Neuron (in vitro differentiated cells): ENCODE measurements around the gene MUS81.
A peak's percentile ranks its signal among the peaks of the same experiment; 100 is the strongest.

Source experiments
- H2AFZ ChIP-seq: one replicate; pipeline ENCODE4 v1.6.1; 2013; ENCODE audit warnings: low read depth, mild to moderate bottlenecking, inconsistent platforms, low read length, moderate library complexity
- H3K27me3 ChIP-seq: one replicate; pipeline ENCODE4 v1.6.1; 2013; ENCODE audit warnings: low read length; ENCODE audit not compliant: insufficient read depth
- H3K36me3 ChIP-seq: one replicate; pipeline ENCODE4 v1.6.1; 2013; ENCODE audit warnings: low read length; ENCODE audit not compliant: insufficient read depth
- H3K4me1 ChIP-seq: one replicate; pipeline ENCODE4 v1.6.1; 2013; ENCODE audit warnings: low read length; ENCODE audit not compliant: insufficient read depth
- H3K4me3 ChIP-seq: 2 replicates; pipeline ENCODE4 v1.5.1; 2013; ENCODE audit warnings: mild to moderate bottlenecking, low read length, moderate library complexity
- H3K9me3 ChIP-seq: one replicate; pipeline ENCODE4 v1.6.1; 2013; ENCODE audit warnings: low read length

Gene MUS81

GRCh38 chr11:65883058-65883761 lies 23.0 kb downstream of the MUS81 start:
- peaks cover 11% of the 10 kb centered on the region for H3K4me1 ChIP-seq
- no peaks in the 10 kb centered on the region for H3K9me3 ChIP-seq
- peaks cover 41% of the 10 kb centered on the region for H3K36me3 ChIP-seq
- H3K4me3 ChIP-seq: no peak overlapping the region
- H3K27me3 ChIP-seq: no peaks in the 10 kb centered on the region
- no peak overlapping the region for H2AFZ ChIP-seq

DNA sequence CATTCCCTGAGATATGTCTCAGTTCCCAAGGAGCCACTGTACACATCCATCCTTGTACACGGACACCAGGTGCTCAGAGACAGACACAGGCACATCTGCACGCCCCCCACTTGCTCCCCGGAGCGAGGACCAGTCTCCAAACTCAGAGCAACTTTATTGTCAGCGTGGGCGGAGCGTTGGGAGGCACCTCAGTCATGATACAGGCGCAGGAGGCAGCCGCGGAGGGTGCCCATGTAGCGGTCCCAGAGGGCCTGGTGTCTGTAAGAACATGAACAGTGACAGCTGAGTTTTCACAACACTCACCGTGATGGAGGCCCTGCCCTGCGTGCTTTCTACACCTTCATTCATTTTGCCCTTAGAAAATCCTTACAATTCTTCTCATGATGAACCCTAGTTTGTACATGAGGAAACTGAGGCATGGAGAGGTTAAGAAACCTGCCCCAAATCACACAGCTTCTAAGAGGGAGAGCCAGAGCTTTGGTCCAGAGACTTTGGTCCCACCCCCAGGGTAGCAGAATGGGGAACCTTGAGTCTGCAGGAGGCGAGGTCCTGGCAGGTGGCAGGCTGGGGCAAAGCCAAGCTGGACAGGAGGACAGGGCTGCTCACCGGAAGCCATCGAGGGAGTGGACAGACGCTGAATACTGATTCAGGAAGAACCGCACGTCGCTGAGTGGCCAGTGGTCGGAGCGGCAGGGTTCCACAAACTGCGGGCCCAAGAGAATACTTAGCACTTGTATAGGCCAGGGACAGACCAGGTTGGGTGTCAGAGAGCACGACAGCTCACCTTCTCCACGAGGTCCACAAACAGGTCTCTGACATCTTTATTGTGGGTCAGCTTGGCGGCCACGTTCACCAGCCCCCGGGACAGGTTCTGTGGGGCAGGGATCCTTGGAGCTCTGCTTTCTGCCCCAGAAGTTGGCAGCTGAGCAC lies 23.8 kb downstream of the MUS81 start:
- Histone ChIP-seq H3K27me3 (no peaks in the 10 kb centered on the region), H2AFZ (no peak overlapping the region), H3K9me3 (no peaks in the 10 kb centered on the region), H3K4me3 (no peak overlapping the region), H3K36me3 (peaks cover 41% of the 10 kb centered on the region), H3K4me1 (peaks cover 16% of the 10 kb centered on the region)

DNA sequence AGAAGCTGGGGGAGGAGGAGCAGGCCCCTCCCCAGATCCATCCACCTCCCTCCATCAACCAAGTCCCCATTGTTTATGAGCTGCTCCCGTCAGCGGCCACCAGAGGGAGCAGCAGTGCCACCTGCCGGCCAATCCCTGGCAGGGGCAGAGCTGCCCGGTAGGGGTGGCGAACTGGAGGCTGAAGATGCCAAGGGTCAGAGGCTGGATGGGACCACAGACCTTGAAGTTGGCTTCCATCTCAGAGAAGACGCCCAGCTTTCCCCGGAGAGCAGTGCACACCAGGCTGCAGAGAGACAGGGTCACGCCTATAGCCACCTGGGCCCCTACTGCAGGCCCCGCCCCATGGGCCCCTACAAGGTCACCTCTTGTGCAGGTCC lies 24.5 kb downstream of the MUS81 start:
- no peaks in the 10 kb centered on the region for H3K9me3 ChIP-seq
- H2AFZ ChIP-seq: no peak overlapping the region
- H3K36me3 ChIP-seq: peaks cover 41% of the 10 kb centered on the region
- no peaks in the 10 kb centered on the region for H3K27me3 ChIP-seq
- H3K4me3 ChIP-seq: no peak overlapping the region
- peaks cover 21% of the 10 kb centered on the region for H3K4me1 ChIP-seq

DNA sequence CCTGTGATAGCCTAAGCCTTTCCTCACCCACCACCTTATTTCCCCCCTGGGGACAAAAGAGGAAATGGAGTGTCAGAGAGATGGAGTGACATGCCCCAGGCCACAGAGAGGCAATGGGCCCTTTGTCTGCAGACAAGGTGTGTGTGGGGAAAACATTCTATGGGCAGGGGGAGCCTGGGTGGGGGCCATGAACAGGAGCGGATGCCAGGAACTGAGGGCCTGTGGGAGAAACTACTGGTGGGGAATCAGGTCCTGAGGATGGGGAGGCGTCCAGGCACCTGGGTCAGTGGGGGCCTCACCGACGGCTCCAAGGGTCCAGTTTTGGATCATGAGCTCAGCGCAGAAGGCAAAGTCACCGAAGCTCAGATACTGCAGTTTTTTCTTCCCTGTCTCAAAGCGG lies 25.0 kb downstream of the MUS81 start:
- Histone ChIP-seq H3K36me3 (peaks cover 41% of the 10 kb centered on the region), H3K27me3 (no peaks in the 10 kb centered on the region), H3K4me3 (no peak overlapping the region)

DNA sequence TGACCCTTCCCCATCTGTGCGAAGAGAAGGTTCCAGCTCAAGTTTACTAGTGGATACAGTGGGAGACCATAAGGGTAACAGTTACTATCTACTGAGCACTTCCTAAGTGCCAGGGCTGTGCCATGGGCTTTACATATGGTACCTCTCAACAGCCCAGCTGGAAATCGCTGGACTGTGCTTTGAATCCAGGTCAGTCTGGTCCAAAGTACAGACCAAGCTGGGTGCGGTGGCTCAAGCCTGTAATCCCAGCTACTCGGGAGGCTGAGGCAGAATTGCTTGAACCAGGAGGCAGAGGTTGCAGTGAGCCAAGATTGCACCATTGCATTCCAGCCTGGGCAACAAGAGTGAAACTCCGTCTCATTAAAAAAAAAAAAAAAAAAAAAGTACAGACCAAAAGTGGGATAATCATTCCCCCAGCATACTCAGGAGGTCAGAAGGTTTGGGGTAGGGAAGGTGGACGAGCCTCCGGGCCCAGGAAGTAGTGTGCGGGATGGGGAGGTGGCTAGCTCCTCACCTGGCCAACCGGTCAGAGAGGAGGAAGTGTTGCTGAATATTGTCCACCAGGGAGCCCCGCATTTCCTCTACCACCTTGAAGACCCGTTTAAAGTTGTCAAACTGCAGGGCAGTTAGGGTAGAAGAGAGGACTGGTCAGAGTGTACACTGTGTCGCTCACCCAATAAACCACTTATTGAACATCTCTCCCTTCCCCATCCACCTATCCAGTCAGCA lies 25.7 kb downstream of the MUS81 start:
- Histone ChIP-seq H3K27me3 (no peaks in the 10 kb centered on the region), H3K36me3 (peaks cover 41% of the 10 kb centered on the region), H2AFZ (no peak overlapping the region), H3K4me1 (peaks cover 27% of the 10 kb centered on the region), H3K9me3 (no peaks in the 10 kb centered on the region), H3K4me3 (no peak overlapping the region)

More for the DNA sequence above, 25.0 kb downstream of the MUS81 start:
- no peak overlapping the region for H2AFZ ChIP-seq
- peaks cover 27% of the 10 kb centered on the region for H3K4me1 ChIP-seq
- H3K9me3 ChIP-seq: no peaks in the 10 kb centered on the region

GRCh38 chr11:65886826-65887722 lies 26.8 kb downstream of the MUS81 start:
- peaks cover 36% of the 10 kb centered on the region for H3K4me1 ChIP-seq
- no peaks in the 10 kb centered on the region for H3K9me3 ChIP-seq
- H3K4me3 ChIP-seq: peak overlapping the region; percentile 79
- H3K36me3 ChIP-seq: peaks cover 41% of the 10 kb centered on the region
- H2AFZ ChIP-seq: no peak overlapping the region
- no peaks in the 10 kb centered on the region for H3K27me3 ChIP-seq

DNA sequence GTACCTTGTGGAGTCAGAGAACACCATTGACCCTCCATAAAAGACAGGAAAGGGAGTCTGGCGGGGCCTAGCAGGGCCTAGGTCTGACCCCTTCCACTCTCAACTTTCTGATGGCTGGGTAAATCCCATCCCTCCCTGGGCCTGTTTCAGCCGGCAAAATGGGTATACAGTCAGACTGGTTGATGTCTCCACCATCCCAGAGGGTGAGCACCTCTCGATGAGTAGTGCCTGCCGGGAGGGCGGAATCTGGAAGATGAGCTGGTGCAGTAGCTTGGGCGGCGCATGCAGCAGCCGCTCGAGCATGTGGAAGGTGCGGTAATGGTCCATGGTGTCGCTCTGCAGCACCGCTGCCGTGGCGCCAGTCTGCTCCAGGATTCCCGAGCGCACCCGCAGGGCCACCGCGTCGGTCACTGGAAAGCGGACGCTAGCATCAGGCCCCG lies 27.5 kb downstream of the MUS81 start:
- Histone ChIP-seq H3K36me3 (peaks cover 36% of the 10 kb centered on the region), H3K9me3 (no peaks in the 10 kb centered on the region), H2AFZ (no peak overlapping the region), H3K27me3 (no peaks in the 10 kb centered on the region), H3K4me1 (peaks cover 39% of the 10 kb centered on the region), H3K4me3 (peak overlapping the region; percentile 79)

DNA sequence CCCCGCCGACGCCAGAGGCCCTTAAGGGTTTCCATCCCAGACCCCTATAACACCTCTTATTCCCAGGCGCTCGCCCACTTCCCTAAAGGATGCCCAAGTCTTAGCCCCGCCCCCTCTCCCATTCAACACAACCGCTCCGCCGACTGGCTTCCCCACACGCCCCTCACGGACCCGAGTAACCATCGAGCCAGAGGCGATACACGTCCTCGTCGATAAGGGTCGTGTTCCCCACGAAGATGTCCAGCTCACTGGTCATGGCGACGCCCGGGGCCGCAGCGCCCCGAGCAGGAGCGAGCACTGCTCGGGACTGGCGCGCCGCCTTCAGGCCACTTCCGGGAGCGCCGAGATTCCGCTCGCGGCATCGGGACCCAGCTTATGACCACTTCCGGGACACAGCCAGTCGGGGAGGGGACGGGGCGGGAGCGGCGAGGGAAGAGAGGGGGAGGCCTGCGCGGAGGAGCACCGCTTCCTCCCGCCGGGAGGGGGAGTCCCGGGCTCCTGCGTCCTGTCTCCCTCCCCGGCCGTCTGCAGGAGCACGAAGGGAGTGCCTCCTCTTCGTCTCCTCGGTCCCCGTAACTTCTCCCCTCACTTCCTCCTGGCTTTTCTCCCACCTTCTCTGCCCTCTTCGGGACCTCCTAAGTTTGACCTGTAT lies 28.1 kb downstream of the MUS81 start, which contains the start of gene FIBP:
TSS of gene FIBP (minus strand) at position 309 of the 652 bp plus-strand sequence. CDS start at position 256, 53 bp downstream.
- Histone ChIP-seq H3K9me3 (no peaks in the 10 kb centered on the region), H3K36me3 (peaks cover 30% of the 10 kb centered on the region), H3K4me3 (peak within 1 kb of the TSS; percentile 79), H3K4me1 (peaks cover 39% of the 10 kb centered on the region), H2AFZ (no peak within 1 kb of the TSS), H3K27me3 (no peaks in the 10 kb centered on the region)

GRCh38 chr11:65890324-65891218 lies 30.3 kb downstream of the MUS81 start, which contains the start of gene CCDC85B:
CCDC85B (plus strand) TSS chr11:65890673; CDS start chr11:65890784, 111 bp downstream.
- no peaks in the 10 kb centered on the region for H3K9me3 ChIP-seq
- peak within 1 kb of the TSS; percentile 79 for H3K4me3 ChIP-seq
- peaks cover 13% of the 10 kb centered on the region for H3K36me3 ChIP-seq
- peak within 1 kb of the TSS; percentile 63 for H2AFZ ChIP-seq
- peaks cover 36% of the 10 kb centered on the region for H3K4me1 ChIP-seq
- no peaks in the 10 kb centered on the region for H3K27me3 ChIP-seq

GRCh38 chr11:65891219-65892136 lies 31.2 kb downstream of the MUS81 start:
- peaks cover 5% of the 10 kb centered on the region for H3K36me3 ChIP-seq
- no peaks in the 10 kb centered on the region for H3K9me3 ChIP-seq
- peak overlapping the region; percentile 63 for H2AFZ ChIP-seq
- H3K4me3 ChIP-seq: peak overlapping the region; percentile 79
- H3K4me1 ChIP-seq: peaks cover 36% of the 10 kb centered on the region
- H3K27me3 ChIP-seq: no peaks in the 10 kb centered on the region
